Stimulated activated CD4-positive, alpha-beta T cell treated with anti-CD3 and anti-CD28 coated beads, Interleukin-2, amount 100 ng/mL, for 24 hours (primary cell): ENCODE results near the gene CDK17.

Experiments
- DNase-seq, 2 donors: peaks; one replicate each; pipeline ENCODE4 v3.0.0-alpha.2; 2020

The CDK17 gene

GRCh38 chr12:96257550-96258103, 142.6 kb downstream of the CDK17 start:
- no peak for DNase-seq

- no peak for DNase-seq
Measured at GRCh38 chr12:96256672-96257361, 143.4 kb downstream of the CDK17 start.

- no peak for DNase-seq
Measured at GRCh38 chr12:96255077-96255476, 145.2 kb downstream of the CDK17 start.

- DNase-seq, result no peak
Measured at GRCh38 chr12:96250119-96250685, 150.0 kb downstream of the CDK17 start.

GRCh38 chr12:96249196-96250118, 150.8 kb downstream of the CDK17 start:
- DNase-seq, result no peak

- no peak for DNase-seq
Measured at GRCh38 chr12:96248136-96248931, 151.9 kb downstream of the CDK17 start.

GRCh38 chr12:96247563-96247962, 152.7 kb downstream of the CDK17 start:
- DNase-seq, result no peak

- DNase-seq, result no peak
Measured at GRCh38 chr12:96246926-96247505, 153.2 kb downstream of the CDK17 start.

- no peak for DNase-seq
Measured at GRCh38 chr12:96244826-96245225, 155.4 kb downstream of the CDK17 start.

GRCh38 chr12:96242597-96242996, 157.6 kb downstream of the CDK17 start:
- DNase-seq, result no peak

- DNase-seq, result peak; percentile 34 to 56
Measured at GRCh38 chr12:96241846-96242256, 158.4 kb downstream of the CDK17 start.

- no peak for DNase-seq
Measured at GRCh38 chr12:96241431-96241830, 158.8 kb downstream of the CDK17 start.

- no peak for DNase-seq
Measured at GRCh38 chr12:96240656-96241055, 159.6 kb downstream of the CDK17 start.

- no peak for DNase-seq
Measured at GRCh38 chr12:96239711-96240635, 160.3 kb downstream of the CDK17 start.

GRCh38 chr12:96238336-96239047, 161.7 kb downstream of the CDK17 start:
- DNase-seq, result no peak

GRCh38 chr12:96237465-96238077, 162.7 kb downstream of the CDK17 start:
- peak; percentile 51 to 57 for DNase-seq

- no peak for DNase-seq
Measured at GRCh38 chr12:96237035-96237434, 163.2 kb downstream of the CDK17 start.

GRCh38 chr12:96236221-96236822, 163.9 kb downstream of the CDK17 start:
- DNase-seq, result peak in 1 of 2 donors; percentile 48

- DNase-seq, result no peak
Measured at GRCh38 chr12:96235484-96235826, 164.8 kb downstream of the CDK17 start.
